ENCODE data around the gene BRD9. TPM values are rescaled to one million over a fixed set of nuclear protein-coding genes. Genes with fewer than 3 reads are reported as not detected.

BRD9 gene
- polyA plus RNA-seq, 2 of the 4 experiments (the other 2 are of a cell fraction), result 11.6 to 28.9 TPM

DNA sequence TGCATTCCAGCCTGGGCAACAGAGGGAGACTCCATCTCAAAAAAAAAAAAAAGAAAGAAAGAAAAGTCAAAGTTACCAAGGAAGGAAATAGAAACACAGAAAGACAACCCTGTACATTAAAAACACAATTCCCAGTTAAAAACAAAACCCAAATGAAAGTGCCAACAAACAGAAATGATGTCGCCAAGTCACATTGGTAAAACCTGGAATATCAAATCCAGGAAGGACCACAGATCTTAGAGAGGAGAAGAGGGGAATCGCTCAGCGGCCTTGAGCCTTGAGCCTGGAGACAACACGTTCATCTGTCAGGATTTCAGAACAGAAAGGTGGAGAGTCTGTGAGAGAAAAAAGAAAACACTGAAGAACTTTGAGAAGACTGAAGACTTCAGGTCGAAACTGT is 40.6 kb downstream of the BRD9 start:
- no peak overlapping the region for H3K27ac ChIP-seq
- FAIRE-seq, result no peak
- no peaks in the 10 kb centered on the region for H3K9me3 ChIP-seq
- ChIA-PET CTCF (no interaction called here), POLR2A (no interaction called here)
- TF ChIP-seq ZC3H11A (IDR thresholded peaks at IDR 0.05), result no peak
- TF ChIP-seq CTCF (IDR thresholded peaks at IDR 0.05), result no peak
- TF ChIP-seq HOXA7 (CRISPR knock-in tag; IDR thresholded peaks at IDR 0.05), result no peak
- TF ChIP-seq RAD21 (conservative IDR thresholded peaks at IDR 0.05 in 1 of 2, IDR thresholded peaks at IDR 0.05 in 1 of 2), result no peak
- no peak for TF ChIP-seq FOSL2 (IDR thresholded peaks at IDR 0.05)
- TF ChIP-seq FOSL2 (CRISPR knock-in tag; IDR thresholded peaks at IDR 0.05), result no peak
- WGBS (ENCODE audit: missing lambda C conversion rate), result 60% methylated on average over 5 of the region's 5 CpGs
- no peak overlapping the region for H3K4me3 ChIP-seq
- H3K4me1 ChIP-seq, result no peaks in the 10 kb centered on the region
- no peak for ATAC-seq
- no peak for DNase-seq (ENCODE audit: low read depth in 1 of 2, low spot score in 1 of 2)
- no peak overlapping the region for H3K4me2 ChIP-seq

DNA sequence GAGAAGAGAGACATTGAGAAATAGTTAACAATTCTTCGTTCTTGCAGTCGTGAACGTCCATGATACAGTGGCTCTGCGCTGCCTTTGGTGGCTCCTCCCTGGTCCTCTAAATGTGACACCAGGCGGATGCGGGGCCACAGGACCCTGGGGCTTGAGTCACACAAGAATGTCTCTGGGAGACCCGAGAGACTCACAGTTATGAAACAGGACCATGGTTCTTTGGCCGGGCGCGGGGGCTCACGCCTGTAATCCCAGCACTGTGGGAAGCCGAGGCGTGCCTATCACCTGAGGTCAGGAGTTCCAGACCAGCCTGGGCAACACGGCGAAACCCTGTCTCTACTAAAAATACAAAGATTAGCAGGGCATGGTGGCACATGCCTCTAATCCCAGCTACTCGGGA is 41.0 kb downstream of the BRD9 start:
- no peak for FAIRE-seq
- 86% methylated on average over 9 of the region's 16 CpGs for WGBS (ENCODE audit: missing lambda C conversion rate)
- no peak for DNase-seq (ENCODE audit: low read depth in 1 of 2, low spot score in 1 of 2)
- no peak for ATAC-seq
- ChIA-PET CTCF (no interaction called here), POLR2A (no interaction called here)
- H3K4me2 ChIP-seq, result no peak overlapping the region
- no peak overlapping the region for H3K27ac ChIP-seq
- H3K4me3 ChIP-seq, result no peak overlapping the region
- no peaks in the 10 kb centered on the region for H3K9me3 ChIP-seq
- no peaks in the 10 kb centered on the region for H3K4me1 ChIP-seq
- TF ChIP-seq CEBPB (IDR thresholded peaks at IDR 0.05) (no peak), RARB (CRISPR knock-in tag; IDR thresholded peaks at IDR 0.05) (no peak), TFCP2L1 (CRISPR knock-in tag; IDR thresholded peaks at IDR 0.05) (no peak), FOSL2 (IDR thresholded peaks at IDR 0.05) (no peak), FOSL2 (CRISPR knock-in tag; IDR thresholded peaks at IDR 0.05) (no peak), FOSB (CRISPR knock-in tag; IDR thresholded peaks at IDR 0.05) (no peak), HDAC2 (IDR thresholded peaks at IDR 0.05) (no peak), POLR2AphosphoS2 (conservative IDR thresholded peaks at IDR 0.05; ENCODE audit: low read length) (no peak), EP300 (IDR thresholded peaks at IDR 0.05) (no peak), RNF2 (IDR thresholded peaks at IDR 0.05; ENCODE audit: borderline replicate concordance, low read depth) (no peak), NFE2L2 (conservative IDR thresholded peaks at IDR 0.05; ENCODE audit: low read length) (no peak), CHD4 (IDR thresholded peaks at IDR 0.05; ENCODE audit: borderline replicate concordance) (no peak), CBX2 (IDR thresholded peaks at IDR 0.05; ENCODE audit: borderline replicate concordance, low read depth) (no peak), ATOH8 (CRISPR knock-in tag; IDR thresholded peaks at IDR 0.05; ENCODE audit: low read depth) (no peak), POLR2A (IDR thresholded peaks at IDR 0.05; ENCODE audit: low read length) (no peak), MYC (IDR thresholded peaks at IDR 0.05; ENCODE audit: borderline replicate concordance, low read length) (no peak), NPAS2 (CRISPR knock-in tag; IDR thresholded peaks at IDR 0.05; ENCODE audit: borderline replicate concordance) (no peak), SREBF2 (IDR thresholded peaks at IDR 0.05) (no peak)
- TF ChIP-seq, protein P1, sequence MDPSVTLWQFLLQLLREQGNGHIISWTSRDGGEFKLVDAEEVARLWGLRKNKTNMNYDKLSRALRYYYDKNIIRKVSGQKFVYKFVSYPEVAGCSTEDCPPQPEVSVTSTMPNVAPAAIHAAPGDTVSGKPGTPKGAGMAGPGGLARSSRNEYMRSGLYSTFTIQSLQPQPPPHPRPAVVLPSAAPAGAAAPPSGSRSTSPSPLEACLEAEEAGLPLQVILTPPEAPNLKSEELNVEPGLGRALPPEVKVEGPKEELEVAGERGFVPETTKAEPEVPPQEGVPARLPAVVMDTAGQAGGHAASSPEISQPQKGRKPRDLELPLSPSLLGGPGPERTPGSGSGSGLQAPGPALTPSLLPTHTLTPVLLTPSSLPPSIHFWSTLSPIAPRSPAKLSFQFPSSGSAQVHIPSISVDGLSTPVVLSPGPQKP (IDR thresholded peaks at IDR 0.05; ENCODE audit: low read depth, low read length), result no peak
- TF ChIP-seq, protein P2, sequence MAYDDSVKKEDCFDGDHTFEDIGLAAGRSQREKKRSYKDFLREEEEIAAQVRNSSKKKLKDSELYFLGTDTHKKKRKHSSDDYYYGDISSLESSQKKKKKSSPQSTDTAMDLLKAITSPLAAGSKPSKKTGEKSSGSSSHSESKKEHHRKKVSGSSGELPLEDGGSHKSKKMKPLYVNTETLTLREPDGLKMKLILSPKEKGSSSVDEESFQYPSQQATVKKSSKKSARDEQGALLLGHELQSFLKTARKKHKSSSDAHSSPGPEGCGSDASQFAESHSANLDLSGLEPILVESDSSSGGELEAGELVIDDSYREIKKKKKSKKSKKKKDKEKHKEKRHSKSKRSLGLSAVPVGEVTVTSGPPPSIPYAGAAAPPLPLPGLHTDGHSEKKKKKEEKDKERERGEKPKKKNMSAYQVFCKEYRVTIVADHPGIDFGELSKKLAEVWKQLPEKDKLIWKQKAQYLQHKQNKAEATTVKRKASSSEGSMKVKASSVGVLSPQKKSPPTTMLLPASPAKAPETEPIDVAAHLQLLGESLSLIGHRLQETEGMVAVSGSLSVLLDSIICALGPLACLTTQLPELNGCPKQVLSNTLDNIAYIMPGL (CRISPR knock-in tag; IDR thresholded peaks at IDR 0.05; ENCODE audit: borderline replicate concordance), result no peak
- TF ChIP-seq, protein P3, sequence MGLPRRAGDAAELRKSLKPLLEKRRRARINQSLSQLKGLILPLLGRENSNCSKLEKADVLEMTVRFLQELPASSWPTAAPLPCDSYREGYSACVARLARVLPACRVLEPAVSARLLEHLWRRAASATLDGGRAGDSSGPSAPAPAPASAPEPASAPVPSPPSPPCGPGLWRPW (IDR thresholded peaks at IDR 0.05), result no peak
